ENCODE results near the gene AKAP13.
"Not testable (repeated sequence)": the region's sequence is repeated elsewhere in the genome, so short reads cannot be mapped to it uniquely, and the experiment has no call there.

Gene AKAP13

GRCh38 chr15:85475711-85476110 is 95.3 kb downstream of the AKAP13 start:
- TF ChIP-seq CTCF (IDR thresholded peaks at IDR 0.05), result no peak
- Histone ChIP-seq H3K4me1 (ENCODE audit: control insufficient read depth in 1 of 2, insufficient read depth in 1 of 2, low read depth in 1 of 2, low read length in 1 of 2) (peaks cover 0 to 7% of the 10 kb centered on the region in 2 experiments), H3K36me3 (no peaks in the 10 kb centered on the region), H3K9me3 (no peaks in the 10 kb centered on the region), H3K27me3 (no peaks in the 10 kb centered on the region), H3K4me3 (ENCODE audit: low read depth in 1 of 2, low read length in 1 of 2) (no peak overlapping the region), H3K27ac (no peak overlapping the region)

GRCh38 chr15:85477061-85477460 is 96.7 kb downstream of the AKAP13 start:
- H3K36me3 ChIP-seq, result no peaks in the 10 kb centered on the region
- no peaks in the 10 kb centered on the region for H3K27me3 ChIP-seq
- TF ChIP-seq CTCF (IDR thresholded peaks at IDR 0.05), result no peak
- peaks cover 0 to 7% of the 10 kb centered on the region in 2 experiments for H3K4me1 ChIP-seq (ENCODE audit: control insufficient read depth in 1 of 2, insufficient read depth in 1 of 2, low read depth in 1 of 2, low read length in 1 of 2)
- no peak overlapping the region for H3K27ac ChIP-seq
- no peak overlapping the region for H3K4me3 ChIP-seq (ENCODE audit: low read depth in 1 of 2, low read length in 1 of 2)
- no peaks in the 10 kb centered on the region for H3K9me3 ChIP-seq

- H3K4me1 ChIP-seq (ENCODE audit: control insufficient read depth in 1 of 2, insufficient read depth in 1 of 2, low read depth in 1 of 2, low read length in 1 of 2), result peaks cover 0 to 7% of the 10 kb centered on the region in 2 experiments
These were observed 97.3 kb downstream of the AKAP13 start for GRCh38 chr15:85477730-85478129.

GRCh38 chr15:85479071-85479647 is 98.8 kb downstream of the AKAP13 start:
- TF ChIP-seq CTCF (IDR thresholded peaks at IDR 0.05), result no peak
- Histone ChIP-seq H3K4me3 (ENCODE audit: low read depth in 1 of 2, low read length in 1 of 2) (no peak overlapping the region), H3K36me3 (no peaks in the 10 kb centered on the region), H3K27me3 (no peaks in the 10 kb centered on the region), H3K9me3 (no peaks in the 10 kb centered on the region), H3K27ac (no peak overlapping the region), H3K4me1 (ENCODE audit: control insufficient read depth in 1 of 2, insufficient read depth in 1 of 2, low read depth in 1 of 2, low read length in 1 of 2) (peaks cover 0 to 7% of the 10 kb centered on the region in 2 experiments)

More at GRCh38 chr15:85477730-85478129, 97.3 kb downstream of the AKAP13 start:
- H3K27me3 ChIP-seq, result no peaks in the 10 kb centered on the region
- H3K9me3 ChIP-seq, result no peaks in the 10 kb centered on the region
- no peak for TF ChIP-seq CTCF (IDR thresholded peaks at IDR 0.05)
- H3K4me3 ChIP-seq (ENCODE audit: low read depth in 1 of 2, low read length in 1 of 2), result no peak overlapping the region
- no peak overlapping the region for H3K27ac ChIP-seq
- no peaks in the 10 kb centered on the region for H3K36me3 ChIP-seq

GRCh38 chr15:85480923-85481322 is 100.5 kb downstream of the AKAP13 start:
- no peak overlapping the region for H3K4me3 ChIP-seq (ENCODE audit: low read depth in 1 of 2, low read length in 1 of 2)
- H3K4me1 ChIP-seq (ENCODE audit: control insufficient read depth in 1 of 2, insufficient read depth in 1 of 2, low read depth in 1 of 2, low read length in 1 of 2), result no peaks in the 10 kb centered on the region
- no peaks in the 10 kb centered on the region for H3K9me3 ChIP-seq
- no peak overlapping the region for H3K27ac ChIP-seq
- TF ChIP-seq CTCF (IDR thresholded peaks at IDR 0.05), result no peak
- no peaks in the 10 kb centered on the region for H3K27me3 ChIP-seq
- H3K36me3 ChIP-seq, result no peaks in the 10 kb centered on the region

- H3K9me3 ChIP-seq; H3K4me1 ChIP-seq (ENCODE audit: control insufficient read depth in 1 of 2, insufficient read depth in 1 of 2, low read depth in 1 of 2, low read length in 1 of 2); H3K36me3 ChIP-seq; H3K4me3 ChIP-seq (ENCODE audit: low read depth in 1 of 2, low read length in 1 of 2); H3K27me3 ChIP-seq; H3K27ac ChIP-seq: not testable (repeated sequence)
These were observed 101.1 kb downstream of the AKAP13 start for GRCh38 chr15:85481543-85481942.
